ENCODE data around the gene SRSF12. TPM values are rescaled to one million over a fixed set of nuclear protein-coding genes. Genes with fewer than 3 reads are reported as not detected.

The SRSF12 gene
- 1 to 10 TPM in 1 of 4 donors, under 1 TPM in 2, not detected in 1; under 0.01 to 1.7 (median 0.60) TPM for total RNA-seq

DNA sequence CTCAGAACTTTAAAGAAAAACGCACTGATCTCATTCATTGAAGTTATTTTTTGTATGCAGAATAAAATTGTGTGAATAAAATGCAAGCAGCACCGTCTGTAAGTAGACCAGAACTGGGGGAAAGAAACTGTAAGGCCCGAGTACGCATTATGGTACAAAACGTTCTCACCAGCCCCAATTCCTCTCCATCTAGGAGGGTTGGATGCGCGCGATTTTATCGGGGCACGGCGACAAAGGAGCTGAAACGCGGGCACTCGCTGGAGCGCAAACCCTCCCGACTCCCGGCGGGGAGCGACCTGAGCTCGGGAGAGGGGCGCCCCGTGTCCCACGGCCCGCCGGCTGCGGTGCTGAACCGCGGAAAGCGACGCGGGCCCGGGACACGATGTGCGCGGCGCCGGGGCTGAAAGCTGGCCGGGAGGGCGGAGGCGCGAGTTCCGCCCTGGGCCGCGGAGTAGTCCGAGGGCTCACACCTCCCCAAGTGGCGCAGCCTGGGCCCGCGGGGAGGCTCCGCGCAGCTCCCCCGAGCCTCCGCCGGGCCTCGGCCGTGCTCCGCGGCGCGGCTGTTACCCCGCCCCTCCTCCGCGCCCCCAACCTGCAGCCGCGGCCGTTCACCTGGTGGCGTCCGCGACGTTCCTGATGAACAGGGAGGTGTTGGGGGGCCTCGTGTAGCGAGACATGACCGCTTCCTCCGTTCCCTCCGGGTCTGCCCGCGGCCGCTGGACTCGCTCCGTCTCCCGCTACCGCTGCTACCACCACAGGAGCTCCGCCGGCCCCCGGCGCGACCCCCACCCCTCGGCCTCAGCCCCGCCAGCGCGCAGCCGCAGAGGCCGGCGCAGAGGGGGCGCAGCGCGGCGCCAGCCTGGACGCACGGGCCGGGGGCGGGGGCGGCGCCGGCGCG is at the start of gene SRSF12:
SRSF12 (minus strand) TSS at position 861 of the 898 bp plus-strand sequence; CDS start at position 677, 184 bp downstream.
- Histone ChIP-seq H3K36me3 (peaks cover 0 to 5% (median 0%) of the 10 kb centered on the region in 3 donors), H3K27ac (peak within 1 kb of the TSS in 2 of 4 donors; percentile 2 to 66), H3K4me1 (peaks cover 0 to 15% (median 7%) of the 10 kb centered on the region in 4 donors), H3K9me3 (no peaks in the 10 kb centered on the region), H3K4me3 (peak within 1 kb of the TSS; percentile 59 to 75 (median 64)), H3K27me3 (no peaks in the 10 kb centered on the region)
- no peak for DNase-seq (ENCODE audit: low spot score in 2 of 2)
- TF ChIP-seq, protein P1, sequence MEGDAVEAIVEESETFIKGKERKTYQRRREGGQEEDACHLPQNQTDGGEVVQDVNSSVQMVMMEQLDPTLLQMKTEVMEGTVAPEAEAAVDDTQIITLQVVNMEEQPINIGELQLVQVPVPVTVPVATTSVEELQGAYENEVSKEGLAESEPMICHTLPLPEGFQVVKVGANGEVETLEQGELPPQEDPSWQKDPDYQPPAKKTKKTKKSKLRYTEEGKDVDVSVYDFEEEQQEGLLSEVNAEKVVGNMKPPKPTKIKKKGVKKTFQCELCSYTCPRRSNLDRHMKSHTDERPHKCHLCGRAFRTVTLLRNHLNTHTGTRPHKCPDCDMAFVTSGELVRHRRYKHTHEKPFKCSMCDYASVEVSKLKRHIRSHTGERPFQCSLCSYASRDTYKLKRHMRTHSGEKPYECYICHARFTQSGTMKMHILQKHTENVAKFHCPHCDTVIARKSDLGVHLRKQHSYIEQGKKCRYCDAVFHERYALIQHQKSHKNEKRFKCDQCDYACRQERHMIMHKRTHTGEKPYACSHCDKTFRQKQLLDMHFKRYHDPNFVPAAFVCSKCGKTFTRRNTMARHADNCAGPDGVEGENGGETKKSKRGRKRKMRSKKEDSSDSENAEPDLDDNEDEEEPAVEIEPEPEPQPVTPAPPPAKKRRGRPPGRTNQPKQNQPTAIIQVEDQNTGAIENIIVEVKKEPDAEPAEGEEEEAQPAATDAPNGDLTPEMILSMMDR (IDR thresholded peaks at IDR 0.05): peak in 1 of 5 experiments; percentile 25
- TF ChIP-seq EP300 (IDR thresholded peaks at IDR 0.05): no peak
- WGBS, 2 donors: 1% methylated on average over 16 to 41 of the region's 106 CpGs

DNA sequence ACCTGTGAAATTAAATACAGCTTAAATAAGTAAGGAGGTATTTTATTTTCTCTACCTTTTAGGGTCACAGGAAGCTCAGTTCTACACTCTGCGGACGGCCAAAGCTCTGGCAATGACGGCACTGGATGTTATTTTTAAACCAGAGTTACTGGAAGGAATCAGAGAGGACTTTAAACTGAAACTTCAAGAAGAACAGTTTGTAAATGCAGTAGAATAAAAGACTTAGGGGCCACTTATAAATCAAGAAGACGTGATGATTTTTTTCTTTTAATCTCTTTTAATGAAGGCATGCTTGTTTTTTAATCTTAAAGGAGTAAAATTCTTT is 44.1 kb upstream of the SRSF12 start:
- peak overlapping the region in 2 of 4 donors; percentile 78 to 81 for H3K27ac ChIP-seq
- TF ChIP-seq POLR2A (IDR thresholded peaks at IDR 0.05): no peak
- no peak for TF ChIP-seq EP300 (IDR thresholded peaks at IDR 0.05)
- TF ChIP-seq, protein P1 (IDR thresholded peaks at IDR 0.05): no peak
- 56 to 72% methylated on average over 4 of the region's 4 CpGs for WGBS, 2 donors
- H3K27me3 ChIP-seq: no peaks in the 10 kb centered on the region
- H3K4me3 ChIP-seq: no peak overlapping the region
- H3K9me3 ChIP-seq: no peaks in the 10 kb centered on the region
- H3K36me3 ChIP-seq: peaks cover 0 to 42% (median 0%) of the 10 kb centered on the region in 3 donors
- no peak for DNase-seq (ENCODE audit: low spot score in 2 of 2)
- peaks cover 0 to 2% (median 0%) of the 10 kb centered on the region in 4 donors for H3K4me1 ChIP-seq

DNA sequence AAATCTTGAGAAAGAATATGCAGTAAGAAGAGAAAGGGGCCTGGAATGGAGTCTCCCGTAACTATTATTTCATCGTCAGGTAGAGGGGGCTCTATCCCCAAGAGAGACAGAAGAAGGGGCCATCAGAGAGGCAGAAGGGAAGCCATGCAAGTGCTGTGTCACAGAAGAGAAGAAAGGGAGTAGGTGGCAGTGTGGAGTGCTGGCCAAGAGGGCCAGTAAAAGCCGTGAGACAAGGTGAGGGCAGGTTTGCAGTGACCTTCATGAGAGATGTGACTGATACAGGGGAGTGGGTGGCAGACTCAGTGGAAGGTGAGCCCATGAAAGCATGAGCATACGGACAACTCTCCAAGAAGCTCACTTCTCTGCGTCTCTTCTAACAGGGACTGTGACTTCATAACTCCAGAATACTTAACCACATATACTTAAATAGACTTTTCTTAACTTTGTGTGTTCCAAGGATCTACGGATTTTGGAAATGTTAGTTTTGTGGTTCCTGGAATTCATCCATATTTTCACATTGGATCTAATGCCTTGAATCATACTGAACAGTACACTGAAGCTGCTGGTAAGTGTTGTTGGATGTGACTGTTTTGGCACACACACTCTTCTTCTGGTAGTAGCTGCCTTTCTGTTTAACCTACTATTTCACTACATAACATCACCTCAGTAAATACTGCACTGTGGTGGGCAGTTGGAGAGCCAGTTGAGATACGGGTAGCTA is 43.6 kb upstream of the SRSF12 start:
- WGBS, 2 donors: 73% methylated on average over 7 of the region's 7 CpGs
- Histone ChIP-seq H3K27ac (peak overlapping the region in 3 of 4 donors; percentile 17 to 81 (median 78)), H3K4me3 (no peak overlapping the region)

DNA sequence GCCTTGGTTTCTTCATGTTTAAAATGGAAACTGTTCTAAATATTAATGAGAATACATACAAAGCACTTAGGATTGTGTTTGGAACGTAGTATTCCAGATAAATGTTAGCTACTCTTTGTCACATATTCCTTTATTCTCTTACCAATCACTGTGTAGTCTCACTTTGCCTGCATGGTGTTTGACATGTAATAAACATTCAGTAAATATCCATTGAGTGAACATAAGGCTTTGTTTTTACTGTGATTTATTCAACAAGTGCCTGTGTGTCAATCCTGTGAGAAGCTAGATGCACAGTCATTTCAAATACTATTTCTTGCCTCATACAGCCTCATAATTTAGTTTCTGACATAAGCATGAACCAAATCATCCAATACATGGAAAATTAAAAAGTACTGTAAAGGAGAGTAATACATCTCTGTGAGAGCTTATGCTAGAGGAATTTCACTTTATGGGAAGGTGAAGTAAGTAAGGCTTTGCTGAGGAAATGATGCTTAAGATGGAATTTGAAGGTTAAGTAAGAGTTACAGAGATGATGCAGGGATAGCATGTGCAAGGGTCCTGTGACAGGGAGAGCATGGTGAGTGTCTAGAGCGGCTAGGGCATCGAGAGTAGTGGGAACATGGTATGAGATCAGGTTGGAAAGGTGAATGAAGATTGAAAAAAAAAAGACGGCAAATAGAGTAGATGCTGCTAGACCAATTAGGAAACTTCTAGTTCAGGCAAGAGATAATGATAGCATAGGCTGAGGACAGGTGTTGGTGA is 42.6 kb upstream of the SRSF12 start:
- peaks cover 0 to 54% (median 0%) of the 10 kb centered on the region in 3 donors for H3K36me3 ChIP-seq

More for the DNA sequence above, 43.6 kb upstream of the SRSF12 start:
- Histone ChIP-seq H3K4me1 (peaks cover 0 to 2% (median 0%) of the 10 kb centered on the region in 4 donors), H3K27me3 (no peaks in the 10 kb centered on the region), H3K36me3 (peaks cover 0 to 44% (median 0%) of the 10 kb centered on the region in 3 donors), H3K9me3 (no peaks in the 10 kb centered on the region)
- DNase-seq (ENCODE audit: low spot score in 2 of 2): no peak
- TF ChIP-seq POLR2A (IDR thresholded peaks at IDR 0.05) (no peak), EP300 (IDR thresholded peaks at IDR 0.05) (peak in 1 of 2 donors; percentile 20)
- TF ChIP-seq, protein P1 (IDR thresholded peaks at IDR 0.05): no peak

More for the DNA sequence above, 42.6 kb upstream of the SRSF12 start:
- peak overlapping the region in 2 of 4 donors; percentile 39 to 78 for H3K27ac ChIP-seq
- WGBS, 2 donors: 90 to 94% methylated on average over 4 of the region's 4 CpGs
- no peaks in the 10 kb centered on the region for H3K27me3 ChIP-seq
- DNase-seq (ENCODE audit: low spot score in 2 of 2): no peak
- H3K4me3 ChIP-seq: no peak overlapping the region
- H3K4me1 ChIP-seq: peaks cover 0 to 2% (median 0%) of the 10 kb centered on the region in 4 donors
- H3K9me3 ChIP-seq: no peaks in the 10 kb centered on the region
- no peak for TF ChIP-seq POLR2A (IDR thresholded peaks at IDR 0.05)
- TF ChIP-seq EP300 (IDR thresholded peaks at IDR 0.05): no peak
- TF ChIP-seq, protein P1 (IDR thresholded peaks at IDR 0.05): no peak
